OCI-LY7 (cell line): Measurements from ENCODE around the gene SIGLEC5. TPM values are rescaled to one million over a fixed set of nuclear protein-coding genes. Genes with fewer than 3 reads are reported as not detected.

Experiments used
- BruUV-seq: library from RNA; stranded (reverse); fragments of 400-500 nt; replicated peaks from 2 replicates; lab custom pipeline; 2021; lab: Mats Ljungman, UMichigan
- CTCF ChIA-PET: fragments of 300-600 bp; sonication (Branson Sonifier 250); formaldehyde crosslinking; loops from one replicate; lab custom pipeline; 2022; ENCODE audit warnings: antibody characterized with exemption; ENCODE audit not compliant: unreplicated experiment; lab: Charles Lee
- POLR2A ChIA-PET: fragments of 300-600 bp; sonication (Branson Sonifier 250); formaldehyde crosslinking; loops from one replicate; lab custom pipeline; 2022; ENCODE audit warnings: antibody characterized with exemption; lab: Charles Lee
- DNase-seq: peaks from one replicate; pipeline ENCODE4 v3.0.0-alpha.2; 2015; ENCODE audit warnings: low spot score
- H2AFZ ChIP-seq: fragments of 200-600 bp; sonication (generic), shearing (Covaris generic); 2 replicates; pipeline ENCODE4 v1.6.1; 2014; ENCODE audit warnings: mild to moderate bottlenecking, antibody characterized with exemption, low read length, moderate library complexity
- H3K27ac ChIP-seq: fragments of 200-600 bp; sonication (generic); 2 replicates; pipeline ENCODE4 v1.5.1; 2014; ENCODE audit warnings: mixed run types, low read depth, mild to moderate bottlenecking, moderate library complexity, low read length, inconsistent platforms; ENCODE audit not compliant: poor library complexity, severe bottlenecking
- H3K36me3 ChIP-seq: fragments of 200-600 bp; sonication (generic); 2 replicates; pipeline ENCODE4 v1.6.1; 2014; ENCODE audit warnings: mild to moderate bottlenecking, antibody characterized with exemption, low read length, moderate library complexity, mixed read lengths; ENCODE audit not compliant: insufficient read depth
- H3K4me1 ChIP-seq: fragments of 200-600 bp; sonication (generic); 2 replicates; pipeline ENCODE4 v1.5.1; 2014; ENCODE audit warnings: mild to moderate bottlenecking, low read length; ENCODE audit not compliant: insufficient read depth, poor library complexity, severe bottlenecking
- H3K4me2 ChIP-seq: fragments of 200-600 bp; sonication (generic); 2 replicates; pipeline ENCODE4 v1.6.1; 2014; ENCODE audit warnings: mild to moderate bottlenecking, low read length
- H3K4me3 ChIP-seq: fragments of 200-600 bp; sonication (generic); 2 replicates; pipeline ENCODE4 v1.5.1; 2014; ENCODE audit warnings: mild to moderate bottlenecking, low read depth, low read length; ENCODE audit not compliant: poor library complexity, severe bottlenecking
- H3K79me2 ChIP-seq: fragments of 200-600 bp; sonication (generic); 2 replicates; pipeline ENCODE4 v1.6.1; 2016; ENCODE audit warnings: low read depth, mild to moderate bottlenecking, low read length, moderate library complexity, mixed read lengths; ENCODE audit not compliant: insufficient read depth
- H3K9me2 ChIP-seq: fragments of 200-600 bp; sonication (generic); 2 replicates; pipeline ENCODE4 v1.6.1; 2016; ENCODE audit warnings: mild to moderate bottlenecking, low read length, mixed read lengths; ENCODE audit not compliant: insufficient read depth
- H3K9me3 ChIP-seq: fragments of 200-600 bp; sonication (generic); 2 replicates; pipeline ENCODE4 v1.6.1; 2014; ENCODE audit warnings: mild to moderate bottlenecking, mixed run types, low read length, mixed read lengths
- H4K20me1 ChIP-seq: fragments of 200-600 bp; sonication (generic); 2 replicates; pipeline ENCODE4 v1.6.1; 2014; ENCODE audit warnings: mild to moderate bottlenecking, antibody characterized with exemption, low read length, moderate library complexity, mixed read lengths; ENCODE audit not compliant: insufficient read depth
- CTCF ChIP-seq: fragments of 200-600 bp; sonication (generic); conservative IDR thresholded peaks from 2 replicates; pipeline ENCODE4 v1.5.1; 2014; ENCODE audit warnings: mild to moderate bottlenecking, antibody characterized with exemption, low read length, moderate library complexity, mixed read lengths
- EZH2phosphoT487 ChIP-seq: fragments of 200-600 bp; sonication (generic); IDR thresholded peaks from 2 replicates; pipeline ENCODE4 v1.6.1; 2018; ENCODE audit warnings: low read depth, borderline replicate concordance, mild to moderate bottlenecking, mixed run types, antibody characterized with exemption, low read length, moderate library complexity, mixed read lengths
- intact Hi-C: fragments of 100-400 bp; cut with micrococcal nuclease; formaldehyde crosslinking; loops from one replicate; pipeline ENCODE4 v1.10.0; 2022; ENCODE audit not compliant: unreplicated experiment
- total RNA-seq, 2 experiments: library from RNA; depleted of rRNA in 1 of 2; stranded (reverse); fragments of >200 nt in 1 of 2; shearing (Covaris generic) in 1 of 2; gene quantifications; 2 replicates each; pipeline ENCODE4 v1.2.3, GENCODE V29; 2014 to 2022

SIGLEC5 gene
- total RNA-seq, 2 experiments from 2014 or later = not detected

- Histone ChIP-seq H4K20me1 (no peaks in the 10 kb centered on the region), H3K79me2 (peaks cover 15% of the 10 kb centered on the region; the same call in 1 of the 2 replicates), H2AFZ (no peak overlapping the region), H3K4me1 (peaks cover 24% of the 10 kb centered on the region), H3K4me2 (peak overlapping the region; percentile 98), H3K27ac (no peak overlapping the region), H3K36me3 (peaks cover 24% of the 10 kb centered on the region), H3K9me3 (no peaks in the 10 kb centered on the region), H3K9me2 (0 out of 2 replicates have a peak, but pooled peaks cover 7% of the 10 kb centered on the region), H3K4me3 (no peak overlapping the region)
- CTCF ChIA-PET = no interaction called here
- no TSS peak for BruUV-seq
- no peak for DNase-seq
- intact Hi-C loops = no loop called here
- POLR2A ChIA-PET = interaction anchor here (0.7 kb wide), 1 partner anchor 45 kb away, joined by 3 read pairs; no protein-coding TSS in a partner anchor
- TF ChIP-seq CTCF = no peak
- no peak for TF ChIP-seq EZH2phosphoT487
Observed at GRCh38 chr19:51572908-51573307, 57.3 kb downstream of the SIGLEC5 start.

GRCh38 chr19:51572410-51572809 lies 57.8 kb downstream of the SIGLEC5 start:
- intact Hi-C loops = no loop called here
- Histone ChIP-seq H4K20me1 (no peaks in the 10 kb centered on the region), H2AFZ (no peak overlapping the region), H3K9me2 (0 out of 2 replicates have a peak, but pooled peaks cover 7% of the 10 kb centered on the region), H3K4me3 (peak overlapping the region; percentile 80), H3K27ac (no peak overlapping the region), H3K4me1 (peaks cover 24% of the 10 kb centered on the region), H3K9me3 (no peaks in the 10 kb centered on the region), H3K79me2 (peaks cover 15% of the 10 kb centered on the region; the same call in 1 of the 2 replicates), H3K36me3 (peaks cover 24% of the 10 kb centered on the region), H3K4me2 (peak overlapping the region; percentile 98)
- no TSS peak for BruUV-seq
- DNase-seq = no peak
- ChIA-PET CTCF (no interaction called here), POLR2A (interaction anchor here (0.7 kb wide), 1 partner anchor 45 kb away, joined by 3 read pairs; no protein-coding TSS in a partner anchor)
- TF ChIP-seq CTCF (no peak), EZH2phosphoT487 (no peak)

GRCh38 chr19:51571599-51571998 lies 58.6 kb downstream of the SIGLEC5 start:
- H3K4me2 ChIP-seq = peak overlapping the region; percentile 98
- ChIA-PET POLR2A (no interaction called here), CTCF (no interaction called here)
- H3K9me3 ChIP-seq = no peaks in the 10 kb centered on the region
- no peak for DNase-seq
- peaks cover 17% of the 10 kb centered on the region for H3K36me3 ChIP-seq
- peak overlapping the region; percentile 100; the same call in 1 of the 2 replicates for H2AFZ ChIP-seq
- H3K4me1 ChIP-seq = peaks cover 24% of the 10 kb centered on the region
- no peak overlapping the region for H3K27ac ChIP-seq
- BruUV-seq = no TSS peak
- no peaks in the 10 kb centered on the region for H4K20me1 ChIP-seq
- peaks cover 15% of the 10 kb centered on the region; the same call in 1 of the 2 replicates for H3K79me2 ChIP-seq
- 0 out of 2 replicates have a peak, but pooled peaks cover 7% of the 10 kb centered on the region for H3K9me2 ChIP-seq
- peak overlapping the region; percentile 80 for H3K4me3 ChIP-seq
- no peak for TF ChIP-seq CTCF
- no peak for TF ChIP-seq EZH2phosphoT487
- intact Hi-C loops = no loop called here
